Testis (tissue), 2 donors: ENCODE results near the gene LIM2.

ENCODE experiments used
- CTCF ChIP-seq, 3 experiments: fragments of 450-650 bp in 2 of 3; fragments of 200-600 bp in 1 of 3; sonication (generic) in 1 of 3; IDR thresholded peaks; one replicate each; pipeline ENCODE4 v1.5.1; 2016 to 2019; ENCODE audit warnings: antibody characterized with exemption in 3 of 3, mild to moderate bottlenecking in 2 of 3, moderate library complexity in 1 of 3
- POLR2A ChIP-seq: fragments of 450-650 bp; IDR thresholded peaks from one replicate; pipeline ENCODE4 v1.6.1; 2017; ENCODE audit warnings: antibody characterized with exemption, mild to moderate bottlenecking, moderate library complexity

GRCh38 chr19:51387924-51388389 lies at the start of gene LIM2:
- TF ChIP-seq CTCF (IDR thresholded peaks at IDR 0.05), result no peak
- TF ChIP-seq POLR2A, result no peak
